RWPE1 (cell line): ENCODE results near the gene ZNF391.

Source experiments
- CTCF ChIA-PET: fragments of 350-600 bp; sonication (Branson Sonifier 250); formaldehyde crosslinking; extraction: SDS; loops from one replicate; lab custom pipeline; 2021; lab: Yijun Ruan, JAX
- POLR2A ChIA-PET: fragments of 400-600 bp; formaldehyde crosslinking; extraction: SDS; loops from one replicate; lab custom pipeline; 2020; ENCODE audit warnings: antibody characterized with exemption; ENCODE audit not compliant: low non-redundant PET; lab: Yijun Ruan, JAX
- DNase-seq: peaks from one replicate; pipeline ENCODE4 v3.0.0; 2012; ENCODE audit warnings: low spot score
- H3K27ac ChIP-seq: fragments of 450-650 bp; 2 replicates; pipeline ENCODE4 v1.5.1; 2017
- CTCF ChIP-seq: fragments of 450-650 bp; conservative IDR thresholded peaks from 2 replicates; pipeline ENCODE4 v1.5.1; 2017; ENCODE audit warnings: low read depth, mild to moderate bottlenecking

ZNF391 gene

GRCh38 chr6:27452496-27452897 is 63.9 kb downstream of the ZNF391 start:
- no peak overlapping the region for H3K27ac ChIP-seq
- no peak for DNase-seq
- no peak for TF ChIP-seq CTCF
- ChIA-PET CTCF (no interaction called here), POLR2A (no interaction called here)
